GM12878 (cell line): ENCODE data around the gene GPR153. TPM values are rescaled to one million over a fixed set of nuclear protein-coding genes. Genes with fewer than 3 reads are reported as not detected.

Experiments
- ATAC-seq: fragments of 200-7000 bp; cut with Tn5 transposase; 3 replicates; pipeline ENCODE4 v1.9.1; 2020; ENCODE audit warnings: mild to moderate bottlenecking, moderate library complexity
- BruUV-seq: library from RNA; stranded (reverse); fragments of 400-500 nt; replicated peaks from 2 replicates; lab custom pipeline; 2021; lab: Mats Ljungman, UMichigan
- CTCF ChIA-PET: fragments of 300-600 bp; sonication (Branson Sonifier 250); formaldehyde crosslinking; extraction: SDS; loops from one replicate; lab custom pipeline; 2021; ENCODE audit warnings: inconsistent platforms; lab: Yijun Ruan, JAX
- POLR2A ChIA-PET: fragments of 350-600 bp; formaldehyde crosslinking; extraction: SDS; loops from one replicate; lab custom pipeline; 2021; ENCODE audit warnings: inconsistent platforms; lab: Charles Lee
- RAD21 ChIA-PET: fragments of 300-600 bp; sonication (Branson Sonifier 250); formaldehyde crosslinking; loops from one replicate; lab custom pipeline; 2023; ENCODE audit warnings: antibody characterized with exemption; ENCODE audit not compliant: unreplicated experiment; lab: Charles Lee
- SMC1A ChIA-PET: fragments of 300-600 bp; sonication (Branson Sonifier 250); formaldehyde crosslinking; loops from one replicate; lab custom pipeline; 2023; ENCODE audit not compliant: unreplicated experiment, uncharacterized antibody; lab: Charles Lee
- DNase-seq: peaks from one replicate; pipeline ENCODE4 v3.0.0-alpha.2; 2011; ENCODE audit warnings: low read depth, low spot score
- FAIRE-seq: peaks from 3 replicates; lab custom pipeline; 2011; peaks lifted over from hg19 to GRCh38; lab: Jason Lieb, UNC
- H2AFZ ChIP-seq: 2 replicates; pipeline ENCODE4 v1.6.0; 2011; ENCODE audit warnings: low read depth, low read length, control low read depth; ENCODE audit not compliant: control insufficient read depth
- H3K27ac ChIP-seq: 2 replicates; pipeline ENCODE4 v1.5.1; 2011; ENCODE audit warnings: control low read depth; ENCODE audit not compliant: control insufficient read depth, insufficient read depth
- H3K27me3 ChIP-seq, 2 experiments: replicated peaks in 1 of 2; 2 replicates each; pipeline versions ENCODE4 v1.6.0 to v1.6.1; 2011; ENCODE audit warnings: low read length in 1 of 2; ENCODE audit not compliant: control insufficient read depth in 2 of 2, insufficient read depth in 2 of 2
- H3K36me3 ChIP-seq, 2 experiments: 2 replicates each; pipeline ENCODE4 v1.5.1; 2011; ENCODE audit warnings: low read length in 1 of 2; ENCODE audit not compliant: control insufficient read depth in 2 of 2, insufficient read depth in 2 of 2
- H3K4me1 ChIP-seq: 2 replicates; pipeline ENCODE4 v1.6.1; 2011; ENCODE audit warnings: mild to moderate bottlenecking, low read length, moderate library complexity, mixed read lengths; ENCODE audit not compliant: control insufficient read depth, insufficient read depth
- H3K4me2 ChIP-seq: 2 replicates; pipeline ENCODE4 v1.6.0; 2011; ENCODE audit warnings: control low read depth; ENCODE audit not compliant: control insufficient read depth, insufficient read depth
- H3K4me3 ChIP-seq: fragments of 200-600 bp; sonication (generic); 2 replicates; pipeline ENCODE4 v1.5.1; 2016
- H3K79me2 ChIP-seq: 2 replicates; pipeline ENCODE4 v1.6.0; 2011; ENCODE audit warnings: low read length; ENCODE audit not compliant: control insufficient read depth, insufficient read depth
- H3K9ac ChIP-seq: 2 replicates; pipeline ENCODE4 v1.8.0; 2011; ENCODE audit warnings: low read length, control low read depth, mixed read lengths; ENCODE audit not compliant: control insufficient read depth, insufficient read depth
- H3K9me3 ChIP-seq: replicated peaks from 3 replicates; pipeline ENCODE4 v1.5.1; 2011; ENCODE audit warnings: mild to moderate bottlenecking, low read length; ENCODE audit not compliant: control insufficient read depth, insufficient read depth
- H4K20me1 ChIP-seq: 2 replicates; pipeline ENCODE4 v1.6.0; 2011; ENCODE audit not compliant: control insufficient read depth, insufficient read depth
- GATAD2B ChIP-seq: fragments of 450-650 bp; conservative IDR thresholded peaks from 2 replicates; pipeline ENCODE4 v1.6.1; 2017; ENCODE audit warnings: low read depth, mild to moderate bottlenecking, moderate library complexity
- IRF4 ChIP-seq: IDR thresholded peaks from 2 replicates; pipeline ENCODE4 v1.6.1; 2011; ENCODE audit warnings: low read depth, low read length
- SREBF1 ChIP-seq: IDR thresholded peaks from 2 replicates; pipeline ENCODE4 v1.6.1; 2012; ENCODE audit warnings: mild to moderate bottlenecking, low read length
- STAT3 ChIP-seq: IDR thresholded peaks from 2 replicates; pipeline ENCODE4 v1.6.1; 2011; ENCODE audit warnings: low read depth, low read length, improper control_type of control experiment
- TBL1XR1 ChIP-seq: IDR thresholded peaks from 2 replicates; pipeline ENCODE4 v1.6.1; 2012; ENCODE audit warnings: low read depth, low read length, improper control_type of control experiment
- TCF3 ChIP-seq: IDR thresholded peaks from 2 replicates; pipeline ENCODE4 v1.6.1; 2012; ENCODE audit warnings: low read depth, mild to moderate bottlenecking, low read length, borderline replicate concordance; ENCODE audit not compliant: insufficient read depth
- ZNF207 ChIP-seq: fragments of 450-650 bp; IDR thresholded peaks from 2 replicates; pipeline ENCODE4 v1.6.1; 2014; ENCODE audit warnings: antibody characterized with exemption, mild to moderate bottlenecking, borderline replicate concordance
- ZNF217 ChIP-seq: fragments of 450-650 bp; IDR thresholded peaks from 2 replicates; pipeline ENCODE4 v1.6.1; 2017; ENCODE audit warnings: antibody characterized with exemption, mild to moderate bottlenecking
- WGBS: methylation state at CpG from one replicate; pipeline ENCODE4 v1.1.6; 2016; ENCODE audit warnings: low lambda C conversion rate; ENCODE audit not compliant: insufficient replicate concordance, insufficient coverage; ENCODE audit errors: missing lambda C conversion rate; 5-methylcytosine and 5-hydroxymethylcytosine counted together
- in situ Hi-C: fragments of 300-500 bp; cut with MboI; formaldehyde crosslinking; loops from 9 replicates; pipeline ENCODE4 v1.14.3; 2018; ENCODE audit warnings: mixed read lengths
- intact Hi-C: fragments of 100-400 bp; cut with micrococcal nuclease; formaldehyde crosslinking; loops from one replicate; pipeline ENCODE4 v1.14.2; 2022; ENCODE audit not compliant: unreplicated experiment
- polyA plus RNA-seq, 11 experiments: library from polyadenylated mRNA; depleted of rRNA in 4 of 11; unstranded in 6 of 11; stranded (reverse) in 5 of 11; fragments of >200 nt; fragmentation: Nextera tagmentation in 4 of 11; fragmentation: Illumina TruSeq in 1 of 11; extraction: Ambion mirVana in 4 of 11; extraction: Trizol in 1 of 11; gene quantifications; 1 replicate in 1 of 11; 2 replicates in 10 of 11; pipeline versions ENCODE4 v1.2.1 to v1.2.3, GENCODE V29; 2011 to 2016; ENCODE audit warnings: inconsistent platforms in 2 of 11, missing spikeins in 2 of 11, low read depth in 1 of 11
- total RNA-seq, 4 experiments: library from RNA; depleted of rRNA in 3 of 4; stranded (reverse); fragments of >200 nt in 3 of 4; fragmentation: Illumina TruSeq in 1 of 4; extraction: Trizol in 1 of 4; gene quantifications; 2 replicates each; pipeline versions ENCODE4 v1.2.1 to v1.2.3, GENCODE V29; 2013 to 2021
- TF ChIP-seq, protein P1 (sequence below): fragments of 450-650 bp; IDR thresholded peaks from 2 replicates; pipeline ENCODE4 v1.6.1; 2017; ENCODE audit warnings: mild to moderate bottlenecking, moderate library complexity
- TF ChIP-seq, protein P2 (sequence below): fragments of 450-650 bp; IDR thresholded peaks from 2 replicates; pipeline ENCODE4 v1.6.1; 2017; ENCODE audit warnings: low read depth, mild to moderate bottlenecking, moderate library complexity

The GPR153 gene
- total and polyA plus RNA-seq, 10 of the 15 experiments (the other 5 are each of a cell fraction or from before 2014, with no cell fraction given) = 0.04 to 2.2 (median 0.54) TPM

DNA sequence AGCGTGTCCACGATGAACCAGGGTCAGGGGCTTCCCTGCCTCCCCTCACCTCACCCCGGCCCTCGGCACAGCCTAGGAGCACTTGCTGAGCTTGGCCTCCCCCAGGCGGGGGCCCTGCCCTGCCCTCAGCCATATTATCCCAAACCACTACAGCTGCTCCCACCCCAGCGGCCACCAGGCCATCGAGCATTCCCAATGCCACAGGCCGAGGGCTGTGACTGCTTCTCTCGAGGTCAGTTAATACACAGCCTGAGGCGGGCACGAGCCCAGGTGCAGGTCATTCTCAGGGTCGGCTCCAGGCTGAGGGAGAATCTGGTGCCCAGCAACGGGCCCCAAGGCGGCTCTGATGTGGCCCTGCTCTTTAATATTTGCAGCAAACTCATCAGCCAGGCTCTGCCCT, 8.4 kb upstream of the GPR153 start:
- DNase-seq (no peak), FAIRE-seq (no peak), ATAC-seq (no peak)
- ChIA-PET CTCF (no interaction called here), SMC1A (no interaction called here), POLR2A (no interaction called here), RAD21 (no interaction called here)
- no peak overlapping the region for H3K4me2 ChIP-seq
- H3K27me3 ChIP-seq = no peaks in the 10 kb centered on the region
- in situ Hi-C loops (no loop called here), intact Hi-C loops (no loop called here)
- H3K9me3 ChIP-seq = no peaks in the 10 kb centered on the region
- H3K27ac ChIP-seq = no peak overlapping the region
- H3K4me3 ChIP-seq = no peak overlapping the region
- H3K9ac ChIP-seq = no peak overlapping the region
- peaks cover 0 to 7% of the 10 kb centered on the region in 2 experiments; a peak in 2 of 4 replicates for H3K36me3 ChIP-seq
- H4K20me1 ChIP-seq = no peaks in the 10 kb centered on the region; the same call in 1 of the 2 replicates
- H2AFZ ChIP-seq = no peak overlapping the region
- H3K4me1 ChIP-seq = no peaks in the 10 kb centered on the region
- no TSS peak for BruUV-seq
- 89% methylated on average over 14 of the region's 14 CpGs for WGBS
- no peak for TF ChIP-seq GATAD2B
- no peak for TF ChIP-seq TCF3
- TF ChIP-seq TBL1XR1 = no peak
- no peak for TF ChIP-seq STAT3
- no peak for TF ChIP-seq SREBF1
- TF ChIP-seq ZNF207 = no peak
- TF ChIP-seq ZNF217 = no peak
- TF ChIP-seq, protein P1, sequence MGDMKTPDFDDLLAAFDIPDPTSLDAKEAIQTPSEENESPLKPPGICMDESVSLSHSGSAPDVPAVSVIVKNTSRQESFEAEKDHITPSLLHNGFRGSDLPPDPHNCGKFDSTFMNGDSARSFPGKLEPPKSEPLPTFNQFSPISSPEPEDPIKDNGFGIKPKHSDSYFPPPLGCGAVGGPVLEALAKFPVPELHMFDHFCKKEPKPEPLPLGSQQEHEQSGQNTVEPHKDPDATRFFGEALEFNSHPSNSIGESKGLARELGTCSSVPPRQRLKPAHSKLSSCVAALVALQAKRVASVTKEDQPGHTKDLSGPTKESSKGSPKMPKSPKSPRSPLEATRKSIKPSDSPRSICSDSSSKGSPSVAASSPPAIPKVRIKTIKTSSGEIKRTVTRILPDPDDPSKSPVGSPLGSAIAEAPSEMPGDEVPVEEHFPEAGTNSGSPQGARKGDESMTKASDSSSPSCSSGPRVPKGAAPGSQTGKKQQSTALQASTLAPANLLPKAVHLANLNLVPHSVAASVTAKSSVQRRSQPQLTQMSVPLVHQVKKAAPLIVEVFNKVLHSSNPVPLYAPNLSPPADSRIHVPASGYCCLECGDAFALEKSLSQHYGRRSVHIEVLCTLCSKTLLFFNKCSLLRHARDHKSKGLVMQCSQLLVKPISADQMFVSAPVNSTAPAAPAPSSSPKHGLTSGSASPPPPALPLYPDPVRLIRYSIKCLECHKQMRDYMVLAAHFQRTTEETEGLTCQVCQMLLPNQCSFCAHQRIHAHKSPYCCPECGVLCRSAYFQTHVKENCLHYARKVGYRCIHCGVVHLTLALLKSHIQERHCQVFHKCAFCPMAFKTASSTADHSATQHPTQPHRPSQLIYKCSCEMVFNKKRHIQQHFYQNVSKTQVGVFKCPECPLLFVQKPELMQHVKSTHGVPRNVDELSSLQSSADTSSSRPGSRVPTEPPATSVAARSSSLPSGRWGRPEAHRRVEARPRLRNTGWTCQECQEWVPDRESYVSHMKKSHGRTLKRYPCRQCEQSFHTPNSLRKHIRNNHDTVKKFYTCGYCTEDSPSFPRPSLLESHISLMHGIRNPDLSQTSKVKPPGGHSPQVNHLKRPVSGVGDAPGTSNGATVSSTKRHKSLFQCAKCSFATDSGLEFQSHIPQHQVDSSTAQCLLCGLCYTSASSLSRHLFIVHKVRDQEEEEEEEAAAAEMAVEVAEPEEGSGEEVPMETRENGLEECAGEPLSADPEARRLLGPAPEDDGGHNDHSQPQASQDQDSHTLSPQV = no peak
- TF ChIP-seq, protein P2, sequence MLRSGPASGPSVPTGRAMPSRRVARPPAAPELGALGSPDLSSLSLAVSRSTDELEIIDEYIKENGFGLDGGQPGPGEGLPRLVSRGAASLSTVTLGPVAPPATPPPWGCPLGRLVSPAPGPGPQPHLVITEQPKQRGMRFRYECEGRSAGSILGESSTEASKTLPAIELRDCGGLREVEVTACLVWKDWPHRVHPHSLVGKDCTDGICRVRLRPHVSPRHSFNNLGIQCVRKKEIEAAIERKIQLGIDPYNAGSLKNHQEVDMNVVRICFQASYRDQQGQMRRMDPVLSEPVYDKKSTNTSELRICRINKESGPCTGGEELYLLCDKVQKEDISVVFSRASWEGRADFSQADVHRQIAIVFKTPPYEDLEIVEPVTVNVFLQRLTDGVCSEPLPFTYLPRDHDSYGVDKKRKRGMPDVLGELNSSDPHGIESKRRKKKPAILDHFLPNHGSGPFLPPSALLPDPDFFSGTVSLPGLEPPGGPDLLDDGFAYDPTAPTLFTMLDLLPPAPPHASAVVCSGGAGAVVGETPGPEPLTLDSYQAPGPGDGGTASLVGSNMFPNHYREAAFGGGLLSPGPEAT = no peak
- TF ChIP-seq IRF4 = no peak
- H3K79me2 ChIP-seq = no peaks in the 10 kb centered on the region
